ENCODE data around the gene MLLT10.

DNA sequence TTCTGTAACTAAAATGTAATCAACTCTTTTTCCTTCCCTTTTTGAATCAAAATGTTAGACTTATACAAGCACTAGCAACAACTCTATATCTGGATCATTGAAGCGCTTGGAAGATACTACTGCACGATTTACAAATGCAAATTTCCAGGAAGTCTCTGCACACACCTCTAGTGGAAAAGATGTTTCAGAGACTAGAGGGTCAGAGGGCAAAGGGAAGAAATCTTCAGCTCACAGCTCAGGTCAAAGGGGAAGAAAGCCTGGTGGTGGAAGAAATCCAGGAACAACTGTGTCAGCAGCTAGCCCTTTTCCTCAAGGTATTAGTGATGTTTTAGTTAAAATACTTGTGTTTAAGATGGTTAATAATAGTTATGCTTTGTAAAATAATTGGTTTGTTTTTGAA, 136.4 kb downstream of the MLLT10 start:
- TF ChIP-seq, protein P1, sequence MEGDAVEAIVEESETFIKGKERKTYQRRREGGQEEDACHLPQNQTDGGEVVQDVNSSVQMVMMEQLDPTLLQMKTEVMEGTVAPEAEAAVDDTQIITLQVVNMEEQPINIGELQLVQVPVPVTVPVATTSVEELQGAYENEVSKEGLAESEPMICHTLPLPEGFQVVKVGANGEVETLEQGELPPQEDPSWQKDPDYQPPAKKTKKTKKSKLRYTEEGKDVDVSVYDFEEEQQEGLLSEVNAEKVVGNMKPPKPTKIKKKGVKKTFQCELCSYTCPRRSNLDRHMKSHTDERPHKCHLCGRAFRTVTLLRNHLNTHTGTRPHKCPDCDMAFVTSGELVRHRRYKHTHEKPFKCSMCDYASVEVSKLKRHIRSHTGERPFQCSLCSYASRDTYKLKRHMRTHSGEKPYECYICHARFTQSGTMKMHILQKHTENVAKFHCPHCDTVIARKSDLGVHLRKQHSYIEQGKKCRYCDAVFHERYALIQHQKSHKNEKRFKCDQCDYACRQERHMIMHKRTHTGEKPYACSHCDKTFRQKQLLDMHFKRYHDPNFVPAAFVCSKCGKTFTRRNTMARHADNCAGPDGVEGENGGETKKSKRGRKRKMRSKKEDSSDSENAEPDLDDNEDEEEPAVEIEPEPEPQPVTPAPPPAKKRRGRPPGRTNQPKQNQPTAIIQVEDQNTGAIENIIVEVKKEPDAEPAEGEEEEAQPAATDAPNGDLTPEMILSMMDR (conservative IDR thresholded peaks at IDR 0.05), result no peak
- TF ChIP-seq EZH2 (IDR thresholded peaks at IDR 0.05; ENCODE audit: low read depth), result no peak

Measured in PC-9 (cell line).